ENCODE measurements around the gene PRSS2.

The PRSS2 gene

GRCh38 chr7:142804728-142805207 lies 34.0 kb downstream of the PRSS2 start:
- no peak for DNase-seq

GRCh38 chr7:142805350-142806021 lies 34.7 kb downstream of the PRSS2 start:
- no peak for DNase-seq

DNA sequence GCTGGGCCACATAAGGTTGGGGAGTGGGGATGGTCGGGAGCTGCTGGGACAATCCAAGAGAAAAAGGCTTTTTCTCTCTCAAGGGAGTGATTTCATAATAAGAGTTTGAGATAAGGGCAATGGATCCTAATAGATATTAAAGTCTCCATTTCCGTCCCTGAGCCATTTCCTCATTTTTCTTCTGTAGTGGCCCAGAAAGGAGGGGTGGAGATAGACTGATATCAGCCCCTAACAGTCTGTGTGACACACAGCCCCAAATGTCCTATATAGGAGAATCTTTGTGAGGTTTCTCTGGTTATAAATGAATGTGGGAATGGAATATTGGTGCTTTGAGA lies 35.2 kb downstream of the PRSS2 start:
- no peak for DNase-seq

DNA sequence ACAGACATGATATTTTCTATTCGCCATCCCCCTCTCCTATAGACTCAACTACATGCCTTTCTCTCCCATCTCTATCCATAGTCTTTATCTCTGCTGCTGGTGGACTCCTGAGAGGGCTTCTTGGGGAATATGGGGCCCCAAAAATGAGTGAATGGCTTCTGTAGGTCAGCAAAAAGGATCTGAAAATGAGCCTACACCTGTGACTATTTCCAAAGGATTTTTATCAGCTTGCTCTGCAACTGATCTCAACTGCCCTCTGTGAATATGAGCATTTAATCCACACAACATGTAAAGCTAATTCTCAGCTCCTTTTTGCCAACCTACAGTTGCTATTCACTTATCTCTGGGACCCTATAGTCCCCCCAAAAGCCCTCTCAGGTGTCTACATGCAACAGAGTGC lies 36.2 kb downstream of the PRSS2 start:
- DNase-seq, result no peak

- DNase-seq, result no peak
These were observed 37.2 kb downstream of the PRSS2 start for GRCh38 chr7:142807855-142808460.

GRCh38 chr7:142808461-142808801 lies 37.7 kb downstream of the PRSS2 start:
- DNase-seq, result no peak

DNA sequence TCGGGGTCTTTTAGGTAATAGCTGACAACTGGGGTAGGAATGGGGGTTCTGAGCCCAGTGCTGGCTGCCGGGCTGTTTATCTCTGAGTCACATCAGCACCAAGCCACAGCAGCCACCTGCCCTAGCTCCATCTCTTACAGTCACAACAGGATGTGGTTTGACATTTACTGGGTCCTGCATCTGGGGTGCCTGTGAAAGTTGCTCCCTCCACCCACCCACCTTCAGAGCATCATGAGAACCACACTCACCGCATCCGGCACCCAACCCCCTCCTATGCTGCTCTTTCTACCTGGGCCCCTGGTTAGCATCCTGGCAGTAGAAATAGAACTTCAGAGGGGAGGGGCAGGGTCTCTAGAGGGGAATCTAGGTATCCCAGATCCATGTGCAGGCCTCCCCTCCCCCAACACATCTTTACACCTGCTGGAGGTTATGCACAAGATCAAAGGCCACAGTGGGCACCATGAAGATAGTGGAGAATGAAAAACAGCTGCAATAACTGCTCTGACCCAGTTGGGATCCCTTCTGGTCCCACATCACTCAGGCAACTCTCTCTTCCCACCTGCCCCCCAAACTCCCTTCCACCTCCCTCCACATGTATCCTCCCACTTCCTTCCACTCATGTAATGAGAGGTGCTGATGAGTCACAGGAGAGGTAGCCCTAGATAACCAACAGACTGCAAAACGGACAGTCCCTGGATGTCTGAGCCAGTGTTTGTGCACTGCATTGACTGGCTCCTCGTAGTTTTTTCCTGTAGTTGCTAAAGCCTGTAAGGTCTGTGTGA lies 38.2 kb downstream of the PRSS2 start:
- no peak for DNase-seq

DNA sequence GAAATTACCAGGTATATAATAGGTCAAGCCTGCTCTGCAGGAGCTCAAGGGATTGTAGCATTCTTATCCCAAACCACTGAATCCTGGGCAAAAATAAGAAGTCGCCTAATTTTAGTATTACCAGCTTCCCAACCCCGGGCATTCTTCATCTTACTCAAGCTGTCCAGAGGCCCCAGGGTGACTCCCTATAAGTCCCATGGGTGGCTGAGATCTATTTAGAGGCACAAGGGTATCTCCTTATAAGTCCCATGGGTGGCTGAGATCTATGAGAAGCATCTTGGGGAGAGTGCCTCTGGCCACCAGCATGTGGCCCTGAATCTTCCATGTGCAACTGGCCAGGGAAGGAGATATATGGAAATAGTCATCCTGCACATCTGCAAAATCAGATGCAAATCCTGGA lies 38.9 kb downstream of the PRSS2 start:
- no peak for DNase-seq

DNA sequence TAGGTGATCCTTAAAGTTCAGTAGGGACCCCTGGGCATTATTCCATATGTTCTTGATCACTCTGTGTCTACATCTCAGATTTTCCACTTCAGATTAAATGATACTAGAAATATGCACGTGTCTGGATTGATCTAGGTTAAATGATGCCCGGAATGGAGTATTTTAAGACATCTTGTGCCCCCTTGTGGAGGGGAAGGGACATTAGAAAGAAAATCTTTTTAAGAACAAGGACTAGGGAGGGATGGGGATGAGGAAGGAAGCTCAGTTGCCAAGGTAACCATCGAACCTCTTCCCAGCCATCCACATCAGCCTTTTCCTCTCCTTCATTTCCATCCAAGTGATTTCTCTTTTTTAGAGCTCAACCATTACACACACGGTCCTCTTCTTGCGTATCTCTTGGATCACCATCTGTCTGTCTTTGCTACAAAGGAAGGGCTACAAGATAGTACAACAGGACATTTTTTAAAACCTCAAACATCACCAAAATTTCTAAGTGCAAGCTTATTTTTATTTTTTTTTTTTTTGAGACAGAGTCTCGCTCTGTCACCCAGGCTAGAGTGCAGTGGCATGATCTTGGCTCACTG lies 40.5 kb downstream of the PRSS2 start:
- no peak for DNase-seq

GRCh38 chr7:142812437-142813215 lies 41.9 kb downstream of the PRSS2 start:
- no peak for DNase-seq

- DNase-seq, result no peak
These were observed 42.5 kb downstream of the PRSS2 start for GRCh38 chr7:142813226-142813625.

- no peak for DNase-seq
These were observed 42.9 kb downstream of the PRSS2 start for GRCh38 chr7:142813699-142814098.

DNA sequence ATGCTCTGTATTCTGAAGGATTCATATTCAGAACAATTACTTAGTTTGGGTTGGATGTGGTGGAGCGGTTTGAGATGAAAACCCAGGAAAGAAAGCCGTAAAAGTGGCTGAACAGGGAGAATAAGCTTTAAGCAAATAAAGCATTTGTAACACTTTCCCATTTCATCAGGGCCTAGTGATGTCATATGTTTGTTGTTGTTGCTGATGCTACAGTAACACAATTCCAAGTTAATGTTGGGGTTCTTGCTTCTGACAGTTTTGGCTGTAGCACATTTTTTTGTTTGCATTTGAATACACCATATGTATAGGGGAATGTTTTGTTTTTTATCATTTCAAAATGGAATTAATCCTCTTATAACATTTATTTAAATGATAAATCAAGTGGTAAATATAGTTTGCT lies 43.7 kb downstream of the PRSS2 start:
- DNase-seq, result no peak

- no peak for DNase-seq
These were observed 44.4 kb downstream of the PRSS2 start for GRCh38 chr7:142815134-142815533.

DNA sequence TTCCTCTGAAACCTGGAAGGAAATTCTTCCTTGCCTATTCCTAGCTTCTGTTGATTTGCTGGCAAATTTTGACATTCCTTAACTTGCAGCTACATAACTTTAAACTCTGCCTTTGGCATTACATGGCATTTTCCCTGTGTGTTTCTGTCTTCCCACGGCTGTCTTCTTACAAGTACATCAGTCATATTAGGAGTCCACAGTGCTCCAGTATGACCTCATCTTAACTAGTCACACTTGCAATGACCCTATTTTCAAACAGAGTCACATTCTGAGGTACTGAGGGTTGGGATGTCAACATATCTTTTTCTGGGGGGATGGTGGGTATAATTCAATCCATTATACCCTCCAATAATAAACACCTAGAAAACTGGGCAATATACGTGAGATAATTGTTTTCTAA lies 46.7 kb downstream of the PRSS2 start:
- no peak for DNase-seq

DNA sequence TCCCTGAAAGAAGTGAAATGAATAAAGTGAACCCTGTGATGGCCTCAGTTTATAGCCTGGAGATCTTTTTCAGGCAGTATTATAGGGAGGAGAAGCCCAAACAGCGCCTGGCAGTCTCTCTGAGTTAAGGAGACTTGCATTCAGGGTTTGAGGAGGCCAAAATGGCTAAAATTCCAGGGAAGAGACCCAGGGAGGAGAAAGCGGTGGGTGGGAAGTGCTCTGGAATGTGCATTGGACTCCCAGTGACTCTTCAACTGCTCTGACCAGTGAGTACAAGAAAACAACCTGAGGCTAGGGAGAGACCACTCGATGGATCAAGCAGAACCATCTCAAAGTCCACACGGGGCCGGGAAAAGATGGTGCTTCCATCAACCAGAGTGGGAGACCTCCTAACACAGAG lies 48.8 kb downstream of the PRSS2 start:
- no peak for DNase-seq

DNA sequence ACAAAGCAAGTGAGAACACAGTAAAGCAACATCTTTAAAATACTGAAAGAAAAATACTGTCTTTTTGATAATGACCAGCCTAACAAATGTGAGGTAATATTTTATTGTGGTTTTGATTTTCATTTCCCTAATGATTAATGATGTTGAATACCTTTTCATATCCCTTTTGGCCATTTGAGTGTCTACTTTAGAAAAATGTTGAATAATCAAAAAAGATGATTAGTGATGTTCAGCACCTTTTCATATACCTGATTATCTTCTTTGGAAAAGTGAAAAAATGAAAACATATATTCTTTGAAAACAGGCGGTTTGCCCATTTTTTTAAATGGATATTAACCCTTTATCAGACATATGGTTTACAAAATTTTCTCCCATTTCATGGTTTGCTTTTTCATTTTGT lies 51.9 kb downstream of the PRSS2 start:
- DNase-seq, result no peak
